ENCODE results near the gene SLC22A5. TPM values are rescaled to one million over a fixed set of nuclear protein-coding genes. Genes with fewer than 3 reads are reported as not detected.
"Not testable (repeated sequence)": the region's sequence is repeated elsewhere in the genome, so short reads cannot be mapped to it uniquely, and the experiment has no call there.

SLC22A5 gene
- total and polyA plus RNA-seq, 11 donors, result 7.5 to 50.1 (median 13.5) TPM

DNA sequence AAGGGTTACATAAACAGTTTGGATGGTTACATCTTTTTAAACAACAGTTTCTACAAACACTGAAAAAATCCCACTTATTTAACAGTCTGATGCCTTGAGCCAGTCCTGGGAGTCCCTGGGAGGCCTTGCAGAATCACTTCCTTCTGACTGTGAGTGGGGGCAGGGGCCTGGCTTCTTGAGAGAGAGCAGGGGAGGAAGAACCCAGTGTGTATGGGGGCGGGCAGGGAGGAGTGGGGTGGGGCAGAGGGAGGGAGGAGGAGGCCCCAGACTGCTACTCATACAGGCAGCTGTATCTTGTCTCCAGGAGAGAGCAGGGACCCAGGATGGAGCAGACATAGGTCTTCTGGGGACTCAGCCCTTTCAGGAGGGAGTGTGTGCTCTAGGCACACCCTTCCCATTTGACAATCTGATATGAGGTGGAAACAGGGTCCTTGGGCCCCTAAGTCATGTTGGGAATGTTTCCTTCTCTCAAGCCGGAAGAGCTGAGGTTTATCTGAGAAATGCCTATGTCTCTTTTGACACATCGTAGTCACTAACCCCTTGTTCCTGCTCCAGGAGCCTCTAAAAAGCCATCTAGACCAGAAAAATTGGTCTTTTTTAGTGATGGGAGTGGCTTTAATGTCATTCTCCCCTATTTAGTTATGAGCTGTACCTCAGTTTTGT, 68.2 kb downstream of the SLC22A5 start:
- Histone ChIP-seq H3K27me3 (no peaks in the 10 kb centered on the region), H3K36me3 (peaks cover 0 to 14% (median 0%) of the 10 kb centered on the region in 9 donors), H3K9me3 (no peaks in the 10 kb centered on the region), H3K4me1 (peaks cover 19 to 97% (median 83%) of the 10 kb centered on the region in 12 donors), H3K4me3 (no peak overlapping the region), H3K27ac (peak overlapping the region; percentile 7 to 89 (median 76))
- DNase-seq (peak; percentile 86 to 89 (median 87)), ATAC-seq (peak; percentile 43 to 81 (median 73))
- intact Hi-C loops (cut with DNase I), result loop anchor here in 1 of 10 donors (2.0 kb wide), 1 partner anchor 27 kb away; no protein-coding TSS in a partner anchor
- TF ChIP-seq CTCF (IDR thresholded peaks at IDR 0.05) (no peak), POLR2A (IDR thresholded peaks at IDR 0.05) (no peak)
- WGBS, 4 donors, result 11 to 19% (median 16%) methylated on average over 3 of the region's 3 CpGs

DNA sequence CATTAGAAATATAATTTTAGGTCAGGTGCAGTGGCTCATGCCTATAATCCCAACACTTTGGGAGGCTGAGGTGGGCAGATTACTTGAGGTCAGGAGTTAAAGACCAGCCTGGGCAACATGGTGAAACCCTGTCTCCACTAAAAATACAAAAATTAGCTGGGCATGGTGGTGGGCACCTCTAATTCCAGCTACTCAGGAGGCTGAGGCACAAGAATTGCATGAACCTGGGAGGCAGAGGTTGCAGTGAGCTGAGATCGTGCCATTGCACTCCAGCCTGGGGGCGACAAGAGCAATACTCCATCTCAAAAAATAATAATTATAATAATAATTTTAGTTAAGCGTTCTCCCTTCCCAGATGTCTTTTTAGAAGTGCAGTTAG, 68.7 kb downstream of the SLC22A5 start:
- DNase-seq, H3K27me3 ChIP-seq, H3K9me3 ChIP-seq, H3K4me3 ChIP-seq, ATAC-seq: not testable (repeated sequence)
- H3K4me1 ChIP-seq, result peaks cover 19 to 96% (median 83%) of the 10 kb centered on the region in 12 donors
- peaks cover 0 to 14% (median 0%) of the 10 kb centered on the region in 9 donors for H3K36me3 ChIP-seq
- 88 to 95% (median 92%) methylated on average over 3 of the region's 3 CpGs for WGBS, 4 donors
- peak overlapping the region in 11 of 12 donors; percentile 68 to 89 (median 76) for H3K27ac ChIP-seq
- intact Hi-C loops (cut with DNase I), result loop anchor here in 1 of 10 donors (2.0 kb wide), 1 partner anchor 27 kb away; no protein-coding TSS in a partner anchor

DNA sequence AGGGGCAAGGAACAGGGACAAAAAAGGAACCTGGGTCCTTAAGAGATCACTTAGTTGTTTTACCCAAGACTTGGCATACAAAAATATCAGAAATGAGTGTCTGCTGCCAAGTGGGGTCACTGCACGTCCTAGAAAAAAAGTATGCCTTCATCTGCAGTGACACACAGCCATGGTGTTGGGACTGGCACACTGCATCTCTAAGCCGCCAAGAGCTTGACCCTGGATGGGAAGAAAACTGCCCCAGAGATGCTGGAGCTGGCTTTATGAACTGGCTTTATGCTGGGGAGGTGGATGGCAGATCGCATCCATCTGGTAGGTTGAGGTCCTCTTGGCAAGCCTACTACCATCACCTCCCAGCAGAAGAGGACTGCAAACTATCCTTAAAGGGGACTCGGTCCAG, 69.4 kb downstream of the SLC22A5 start:
- TF ChIP-seq CTCF (IDR thresholded peaks at IDR 0.05), result no peak
- no peak for TF ChIP-seq POLR2A (IDR thresholded peaks at IDR 0.05)
- Histone ChIP-seq H3K4me1 (peaks cover 19 to 97% (median 85%) of the 10 kb centered on the region in 12 donors), H3K36me3 (peaks cover 0 to 14% (median 0%) of the 10 kb centered on the region in 9 donors), H3K27ac (peak overlapping the region in 11 of 12 donors; percentile 68 to 89 (median 76)), H3K4me3 (no peak overlapping the region), H3K27me3 (no peaks in the 10 kb centered on the region), H3K9me3 (no peaks in the 10 kb centered on the region)
- DNase-seq (no peak), ATAC-seq (peak; percentile 29 to 48 (median 34))
- intact Hi-C loops (cut with DNase I), result loop anchor here in 1 of 10 donors (2.0 kb wide), 1 partner anchor 26 kb away; no protein-coding TSS in a partner anchor
- 49 to 65% (median 54%) methylated on average over 4 of the region's 4 CpGs for WGBS, 4 donors

DNA sequence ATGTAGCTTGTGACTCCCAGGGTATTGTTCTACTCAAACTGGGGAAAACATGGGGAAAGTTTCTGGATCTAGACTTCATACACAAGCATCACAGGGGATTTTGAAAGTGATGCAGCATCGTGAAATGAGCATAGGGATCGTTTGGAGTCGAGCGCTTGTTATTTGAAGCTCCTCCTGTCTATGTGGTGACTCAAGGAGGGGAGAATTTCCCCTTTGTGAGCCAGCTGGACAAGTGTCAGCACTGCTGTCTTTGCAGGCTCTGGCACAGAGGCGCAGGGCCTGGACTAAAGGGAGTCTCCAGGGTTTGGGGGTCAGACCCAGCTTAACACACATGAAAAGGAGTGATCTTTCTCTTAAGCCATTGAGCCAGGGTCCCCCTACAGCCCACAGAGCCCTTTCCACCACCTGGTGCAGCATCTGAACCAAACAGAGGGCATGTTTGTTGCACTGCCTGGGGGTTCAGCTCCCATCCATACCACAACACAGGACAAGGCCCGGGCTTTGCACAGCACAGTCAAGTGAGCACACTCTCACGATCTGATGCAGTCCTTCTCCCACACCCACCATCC, 70.1 kb downstream of the SLC22A5 start:
- H3K27ac ChIP-seq, result peak overlapping the region in 11 of 12 donors; percentile 68 to 89 (median 76)
- no peaks in the 10 kb centered on the region for H3K27me3 ChIP-seq
- no peak for TF ChIP-seq POLR2A (IDR thresholded peaks at IDR 0.05)
- no peak for TF ChIP-seq CTCF (IDR thresholded peaks at IDR 0.05)
- H3K4me1 ChIP-seq, result peaks cover 16 to 97% (median 86%) of the 10 kb centered on the region in 12 donors
- ATAC-seq, result peak; percentile 76 to 90 (median 86)
- intact Hi-C loops (cut with DNase I), result loop anchor here in 1 of 10 donors (2.0 kb wide), 1 partner anchor 25 kb away; no protein-coding TSS in a partner anchor
- no peak overlapping the region for H3K4me3 ChIP-seq
- WGBS, 4 donors, result 15 to 24% (median 17%) methylated on average over 7 of the region's 7 CpGs
- peaks cover 0 to 14% (median 0%) of the 10 kb centered on the region in 9 donors for H3K36me3 ChIP-seq
- peak; percentile 77 to 90 (median 80) for DNase-seq
- no peaks in the 10 kb centered on the region for H3K9me3 ChIP-seq

All from heart left ventricle (tissue), 16 donors.